NCI-H748 (cell line): ENCODE measurements around the gene CD6.

Experiments
- DNase-seq: peaks from one replicate; lab custom pipeline; 2025; ENCODE audit not compliant: unreplicated experiment; lab: John Stamatoyannopoulos, UW

The CD6 gene, protein sequence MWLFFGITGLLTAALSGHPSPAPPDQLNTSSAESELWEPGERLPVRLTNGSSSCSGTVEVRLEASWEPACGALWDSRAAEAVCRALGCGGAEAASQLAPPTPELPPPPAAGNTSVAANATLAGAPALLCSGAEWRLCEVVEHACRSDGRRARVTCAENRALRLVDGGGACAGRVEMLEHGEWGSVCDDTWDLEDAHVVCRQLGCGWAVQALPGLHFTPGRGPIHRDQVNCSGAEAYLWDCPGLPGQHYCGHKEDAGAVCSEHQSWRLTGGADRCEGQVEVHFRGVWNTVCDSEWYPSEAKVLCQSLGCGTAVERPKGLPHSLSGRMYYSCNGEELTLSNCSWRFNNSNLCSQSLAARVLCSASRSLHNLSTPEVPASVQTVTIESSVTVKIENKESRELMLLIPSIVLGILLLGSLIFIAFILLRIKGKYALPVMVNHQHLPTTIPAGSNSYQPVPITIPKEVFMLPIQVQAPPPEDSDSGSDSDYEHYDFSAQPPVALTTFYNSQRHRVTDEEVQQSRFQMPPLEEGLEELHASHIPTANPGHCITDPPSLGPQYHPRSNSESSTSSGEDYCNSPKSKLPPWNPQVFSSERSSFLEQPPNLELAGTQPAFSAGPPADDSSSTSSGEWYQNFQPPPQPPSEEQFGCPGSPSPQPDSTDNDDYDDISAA

DNA sequence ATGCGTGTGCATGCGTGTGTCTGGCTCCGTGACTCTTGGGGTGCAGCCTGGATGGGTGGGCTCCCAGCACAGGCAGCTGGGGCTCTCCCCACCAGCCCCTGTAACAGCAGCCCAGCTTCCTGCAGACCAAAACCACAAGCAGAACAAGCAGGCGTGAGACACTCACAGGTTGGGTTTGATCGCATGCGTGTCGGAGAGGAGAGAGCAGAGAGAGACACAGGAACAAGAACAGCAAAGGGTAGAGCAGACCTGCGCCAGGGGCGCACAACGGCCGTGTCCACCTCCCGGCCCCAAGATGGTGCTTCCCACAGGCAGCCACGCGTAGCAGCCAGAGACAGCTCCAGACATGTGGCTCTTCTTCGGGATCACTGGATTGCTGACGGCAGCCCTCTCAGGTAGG, at the start of gene CD6:
Gene CD6, plus strand, starts transcription at position 161 of the 400 bp plus-strand sequence. Its CDS starts 186 bp downstream, at position 347.
- no peak for DNase-seq

GRCh38 chr11:60921777-60922335, 49.6 kb upstream of the CD6 start:
- DNase-seq = no peak

DNA sequence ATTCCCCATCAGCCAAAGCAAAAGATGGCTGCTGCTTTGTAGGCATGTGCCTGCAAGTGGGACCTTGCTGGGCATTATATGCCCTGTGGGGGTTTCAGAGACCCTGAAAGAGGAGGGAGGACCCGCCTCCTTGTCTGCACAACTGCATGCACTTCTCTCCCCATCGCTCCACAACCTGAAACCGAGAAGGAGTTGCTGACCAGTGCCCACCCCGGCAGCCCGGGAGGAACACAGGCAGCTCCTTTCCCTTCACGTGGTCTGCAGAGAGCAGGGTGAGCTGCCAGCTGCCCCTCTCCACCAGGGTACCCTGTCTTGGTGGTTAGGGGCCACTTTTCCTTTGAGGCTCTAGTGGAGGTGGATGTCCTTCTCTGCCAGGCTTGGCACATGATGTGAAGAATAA, 48.6 kb upstream of the CD6 start:
- DNase-seq = no peak

DNA sequence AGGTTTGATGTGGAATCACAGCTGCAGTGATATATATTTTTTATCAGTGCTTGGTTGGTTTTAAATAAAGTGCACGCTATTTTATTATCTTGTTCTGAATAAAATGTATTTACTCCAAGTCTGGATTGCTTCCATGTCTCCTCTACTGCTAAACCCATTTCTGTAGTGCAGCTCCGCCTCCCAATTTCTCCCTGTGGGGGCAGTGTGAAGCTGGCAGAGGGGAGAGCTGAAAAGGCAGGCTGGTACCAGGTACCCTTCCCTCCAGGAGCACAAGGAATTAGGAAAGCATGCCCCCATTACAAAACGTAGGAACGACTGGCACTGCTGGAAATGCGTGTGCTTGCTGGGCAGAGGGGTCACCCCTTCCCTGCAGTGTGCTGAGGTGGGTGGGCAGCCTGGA, 48.2 kb upstream of the CD6 start:
- no peak for DNase-seq

GRCh38 chr11:60923800-60924109, 47.7 kb upstream of the CD6 start:
- peak; percentile 38 for DNase-seq

- peak; percentile 85 for DNase-seq
Observed at GRCh38 chr11:60924110-60924905, 47.2 kb upstream of the CD6 start, which contains the start of gene TMEM132A. Gene TMEM132A (plus strand): TSS chr11:60924460. CDS start chr11:60924634, 174 bp downstream.

- peak; percentile 39 for DNase-seq
Observed at GRCh38 chr11:60924906-60925853, 46.3 kb upstream of the CD6 start.

- no peak for DNase-seq
Observed at GRCh38 chr11:60925868-60926267, 45.6 kb upstream of the CD6 start.

DNA sequence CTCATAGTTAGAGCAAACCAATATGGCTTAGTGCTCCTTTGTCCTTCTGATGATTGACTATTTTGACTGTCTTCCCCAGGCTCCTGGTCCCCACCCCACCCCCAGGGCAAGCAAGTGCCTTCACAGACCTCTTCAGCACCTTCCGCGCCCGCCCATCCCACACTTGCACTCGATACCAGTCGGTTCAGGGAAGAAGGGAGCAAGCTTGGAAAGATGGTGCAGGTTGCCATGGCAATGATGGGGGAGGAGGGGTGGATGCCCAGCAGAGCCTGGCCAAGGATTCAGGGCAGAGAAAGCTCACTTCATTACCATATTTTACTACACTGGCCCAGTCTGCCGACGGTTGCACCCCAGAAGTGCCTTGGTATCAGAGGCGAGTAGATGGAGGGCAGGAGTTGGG, 45.0 kb upstream of the CD6 start:
- no peak for DNase-seq

GRCh38 chr11:60927061-60927592, 44.4 kb upstream of the CD6 start:
- DNase-seq = no peak

- DNase-seq = no peak
Observed at GRCh38 chr11:60927600-60927999, 43.9 kb upstream of the CD6 start.

DNA sequence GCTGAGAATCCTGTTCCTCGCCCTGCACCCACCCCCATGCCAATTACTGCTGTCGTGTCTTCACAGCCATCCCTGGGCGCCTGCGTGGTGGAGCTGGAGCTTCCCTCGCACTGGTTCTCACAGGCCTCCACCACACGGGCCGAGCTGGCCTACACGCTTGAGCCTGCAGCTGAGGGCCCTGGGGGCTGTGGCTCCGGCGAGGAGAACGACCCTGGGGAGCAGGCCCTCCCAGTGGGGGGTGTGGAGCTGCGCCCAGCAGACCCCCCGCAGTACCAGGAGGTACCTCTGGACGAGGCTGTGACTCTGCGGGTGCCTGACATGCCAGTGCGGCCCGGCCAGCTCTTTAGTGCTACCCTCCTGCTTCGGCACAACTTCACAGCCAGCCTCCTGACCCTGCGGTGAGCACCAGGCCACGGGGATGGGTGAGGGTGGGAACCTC, 42.9 kb upstream of the CD6 start:
- DNase-seq = no peak

DNA sequence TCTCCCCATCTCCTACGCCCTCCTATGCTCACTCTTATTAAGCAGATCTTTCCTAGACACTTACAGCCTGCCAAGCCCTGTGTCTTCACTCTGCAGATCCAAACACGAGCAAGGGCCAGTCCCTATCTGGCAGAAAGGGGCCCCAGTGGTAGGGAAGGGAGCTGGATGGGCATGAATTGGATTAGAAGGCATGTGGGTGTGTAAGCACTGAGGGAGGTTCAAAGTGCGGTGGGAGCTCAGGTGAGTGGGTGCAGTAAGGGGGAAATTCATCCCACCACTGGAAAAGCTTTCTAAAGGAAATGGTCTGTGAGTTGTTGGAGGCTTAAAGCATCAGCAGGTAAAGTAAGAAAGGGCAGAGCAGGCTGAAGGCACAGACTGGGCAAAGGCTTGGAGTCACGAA, 41.7 kb upstream of the CD6 start:
- DNase-seq = no peak

DNA sequence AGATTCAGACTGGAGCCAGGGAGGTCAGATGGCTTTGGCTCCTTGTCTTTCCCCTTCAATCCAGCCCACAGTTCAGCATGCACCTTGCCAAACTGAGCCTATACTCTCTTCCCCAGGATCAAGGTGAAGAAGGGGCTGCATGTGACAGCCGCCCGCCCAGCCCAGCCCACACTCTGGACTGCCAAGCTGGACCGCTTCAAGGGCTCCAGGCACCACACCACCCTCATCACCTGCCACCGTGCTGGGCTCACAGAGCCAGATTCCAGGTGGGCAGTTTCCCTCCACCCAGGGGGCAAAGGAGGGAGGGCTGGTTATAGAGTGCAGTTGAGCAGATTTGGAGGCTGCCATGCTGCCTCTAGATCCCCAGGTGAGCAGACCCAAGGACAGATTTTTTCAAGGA, 41.1 kb upstream of the CD6 start:
- no peak for DNase-seq

DNA sequence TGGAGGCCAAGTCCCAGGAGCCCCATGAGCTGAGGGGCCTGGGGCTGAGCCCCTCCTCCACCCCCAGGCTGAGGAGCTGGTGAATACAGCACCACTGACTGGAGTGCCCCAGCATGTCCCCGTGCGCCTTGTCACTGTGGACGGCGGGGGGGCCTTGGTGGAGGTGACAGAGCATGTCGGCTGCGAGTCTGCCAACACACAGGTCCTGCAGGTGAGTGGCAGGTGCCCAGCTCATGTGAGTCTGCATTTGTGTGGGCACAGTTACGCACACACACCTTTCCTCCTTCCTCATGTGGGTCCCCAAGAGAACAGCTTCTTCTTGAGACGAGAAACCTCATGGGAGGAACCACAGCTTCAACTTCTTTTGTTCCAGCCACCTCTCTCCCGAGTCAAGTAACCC, 39.6 kb upstream of the CD6 start:
- DNase-seq = no peak

- DNase-seq = no peak
Observed at GRCh38 chr11:60932605-60933356, 38.7 kb upstream of the CD6 start.

- DNase-seq = no peak
Observed at GRCh38 chr11:60933416-60934123, 37.9 kb upstream of the CD6 start.

DNA sequence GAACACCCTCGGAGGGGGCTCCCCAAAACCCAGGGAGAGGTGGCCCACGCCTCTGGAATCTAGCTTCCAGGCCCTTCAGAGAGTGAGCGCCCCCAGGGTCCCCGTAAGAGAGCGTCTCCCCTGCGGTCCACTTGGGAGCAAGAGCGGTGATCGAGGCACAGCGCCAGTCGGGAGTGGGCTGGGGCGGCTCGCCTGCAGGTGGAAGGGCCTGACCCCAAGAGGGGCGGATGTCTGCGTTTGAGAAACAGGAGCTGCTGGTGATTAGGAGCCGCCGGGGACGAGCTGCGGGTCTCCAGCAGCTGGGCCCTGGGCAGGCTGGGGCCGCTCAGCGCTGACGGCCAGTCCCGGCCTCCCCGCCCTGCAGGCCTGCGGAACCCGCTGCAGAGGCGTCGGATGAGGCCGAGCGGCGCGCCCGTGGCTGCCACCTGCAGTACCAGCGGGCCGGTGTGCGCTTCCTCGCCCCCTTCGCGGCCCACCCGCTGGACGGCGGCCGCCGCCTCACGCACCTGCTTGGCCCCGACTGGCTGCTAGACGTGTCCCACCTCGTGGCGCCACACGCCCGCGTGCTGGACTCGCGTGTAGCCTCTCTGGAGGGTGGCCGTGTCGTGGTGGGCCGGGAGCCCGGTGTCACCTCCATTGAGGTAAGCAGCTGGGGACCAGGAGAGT, 37.2 kb upstream of the CD6 start:
- no peak for DNase-seq
